PC-3 (cell line): ENCODE data around the gene SLC9A3. TPM values are rescaled to one million over a fixed set of nuclear protein-coding genes. Genes with fewer than 3 reads are reported as not detected.

Experiments used
- ATAC-seq: fragments of 200-7000 bp; cut with Tn5 transposase; 2 replicates; pipeline ENCODE4 v1.9.1; 2020; ENCODE audit warnings: mild to moderate bottlenecking, moderate library complexity
- BruUV-seq: library from RNA; stranded (reverse); fragments of 400-500 nt; replicated peaks from 2 replicates; lab custom pipeline; 2021; lab: Mats Ljungman, UMichigan
- CTCF ChIA-PET: fragments of 300-600 bp; sonication (Branson Sonifier 250); formaldehyde crosslinking; loops from one replicate; lab custom pipeline; 2022; ENCODE audit warnings: antibody characterized with exemption; lab: Charles Lee
- POLR2A ChIA-PET: fragments of 300-600 bp; sonication (Branson Sonifier 250); formaldehyde crosslinking; loops from one replicate; lab custom pipeline; 2022; ENCODE audit warnings: antibody characterized with exemption; ENCODE audit not compliant: unreplicated experiment; lab: Charles Lee
- DNase-seq: peaks from one replicate; pipeline ENCODE4 v3.0.0-alpha.2; 2015
- H2AFZ ChIP-seq: fragments of 300-600 bp; sonication (generic); 2 replicates; pipeline ENCODE4 v1.6.0; 2016; ENCODE audit warnings: antibody characterized with exemption, low read length
- H3F3A ChIP-seq: fragments of 300-600 bp; sonication (generic); one replicate; pipeline ENCODE4 v1.6.0; 2017; ENCODE audit warnings: antibody characterized with exemption, low read length, control low read depth, mild to moderate bottlenecking; ENCODE audit not compliant: unreplicated experiment
- H3K27ac ChIP-seq: fragments of 300-600 bp; sonication (generic); 2 replicates; pipeline ENCODE4 v1.5.1; 2016; ENCODE audit warnings: mild to moderate bottlenecking, low read length
- H3K27me3 ChIP-seq: fragments of 300-600 bp; sonication (generic); 2 replicates; pipeline ENCODE4 v1.6.1; 2016; ENCODE audit warnings: low read length, mixed read lengths
- H3K36me3 ChIP-seq: fragments of 300-600 bp; sonication (generic); 2 replicates; pipeline ENCODE4 v1.6.1; 2016; ENCODE audit warnings: low read depth, mixed run types, low read length, mixed read lengths
- H3K4me1 ChIP-seq: fragments of 300-600 bp; sonication (generic); 2 replicates; pipeline ENCODE4 v1.5.1; 2016; ENCODE audit warnings: low read length; ENCODE audit not compliant: insufficient read depth
- H3K4me2 ChIP-seq: fragments of 300-600 bp; sonication (generic); 2 replicates; pipeline ENCODE4 v1.6.0; 2016; ENCODE audit warnings: low read length
- H3K4me3 ChIP-seq: fragments of 300-600 bp; sonication (generic); 2 replicates; pipeline ENCODE4 v1.5.1; 2016; ENCODE audit warnings: mild to moderate bottlenecking, low read length, mixed read lengths
- H3K79me2 ChIP-seq: fragments of 300-600 bp; sonication (generic); 2 replicates; pipeline ENCODE4 v1.6.1; 2017; ENCODE audit warnings: low read length, mixed read lengths
- H3K9ac ChIP-seq: fragments of 300-600 bp; sonication (generic); 2 replicates; pipeline ENCODE4 v1.6.0; 2016; ENCODE audit warnings: mild to moderate bottlenecking, low read length
- H3K9me2 ChIP-seq: fragments of 300-600 bp; sonication (generic); replicated peaks from 2 replicates; pipeline ENCODE4 v1.6.1; 2016; ENCODE audit warnings: mixed run types, low read length, mixed read lengths
- H3K9me3 ChIP-seq: fragments of 300-600 bp; sonication (generic); 2 replicates; pipeline ENCODE4 v1.6.1; 2016; ENCODE audit warnings: low read length, mixed read lengths
- H4K20me1 ChIP-seq: fragments of 300-600 bp; sonication (generic); 2 replicates; pipeline ENCODE4 v1.6.1; 2016; ENCODE audit warnings: low read length, mixed read lengths
- EZH2 ChIP-seq: fragments of 300-600 bp; sonication (generic); IDR thresholded peaks from one replicate; pipeline ENCODE4 v1.6.1; 2017; ENCODE audit warnings: antibody characterized with exemption, mild to moderate bottlenecking, low read length; ENCODE audit not compliant: unreplicated experiment
- EZH2phosphoT487 ChIP-seq: fragments of 300-600 bp; sonication (generic); IDR thresholded peaks from 2 replicates; pipeline ENCODE4 v1.6.1; 2018; ENCODE audit warnings: mild to moderate bottlenecking, antibody characterized with exemption, low read length, borderline replicate concordance
- intact Hi-C: fragments of 100-400 bp; cut with micrococcal nuclease; formaldehyde crosslinking; loops from 2 replicates; pipeline ENCODE4 v1.9.0; 2023
- total RNA-seq: library from RNA; depleted of rRNA; stranded (reverse); fragments of >200 nt; gene quantifications from 2 replicates; pipeline ENCODE4 v1.2.3, GENCODE V29; 2014
- TF ChIP-seq, protein P1 (sequence below): fragments of 300-600 bp; sonication (generic); conservative IDR thresholded peaks from 2 replicates; pipeline ENCODE4 v1.5.1; 2017; ENCODE audit warnings: antibody characterized with exemption, low read depth, mild to moderate bottlenecking, low read length

Gene SLC9A3
- total RNA-seq, 1 experiment from 2014 or later = 4.9 TPM

GRCh38 chr5:434443-435146, 89.7 kb downstream of the SLC9A3 start:
- TF ChIP-seq EZH2 (no peak), EZH2phosphoT487 (no peak)
- TF ChIP-seq, protein P1, sequence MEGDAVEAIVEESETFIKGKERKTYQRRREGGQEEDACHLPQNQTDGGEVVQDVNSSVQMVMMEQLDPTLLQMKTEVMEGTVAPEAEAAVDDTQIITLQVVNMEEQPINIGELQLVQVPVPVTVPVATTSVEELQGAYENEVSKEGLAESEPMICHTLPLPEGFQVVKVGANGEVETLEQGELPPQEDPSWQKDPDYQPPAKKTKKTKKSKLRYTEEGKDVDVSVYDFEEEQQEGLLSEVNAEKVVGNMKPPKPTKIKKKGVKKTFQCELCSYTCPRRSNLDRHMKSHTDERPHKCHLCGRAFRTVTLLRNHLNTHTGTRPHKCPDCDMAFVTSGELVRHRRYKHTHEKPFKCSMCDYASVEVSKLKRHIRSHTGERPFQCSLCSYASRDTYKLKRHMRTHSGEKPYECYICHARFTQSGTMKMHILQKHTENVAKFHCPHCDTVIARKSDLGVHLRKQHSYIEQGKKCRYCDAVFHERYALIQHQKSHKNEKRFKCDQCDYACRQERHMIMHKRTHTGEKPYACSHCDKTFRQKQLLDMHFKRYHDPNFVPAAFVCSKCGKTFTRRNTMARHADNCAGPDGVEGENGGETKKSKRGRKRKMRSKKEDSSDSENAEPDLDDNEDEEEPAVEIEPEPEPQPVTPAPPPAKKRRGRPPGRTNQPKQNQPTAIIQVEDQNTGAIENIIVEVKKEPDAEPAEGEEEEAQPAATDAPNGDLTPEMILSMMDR = no peak
- H3K79me2 ChIP-seq = no peaks in the 10 kb centered on the region
- ATAC-seq (no peak), DNase-seq (no peak)
- ChIA-PET POLR2A (no interaction called here), CTCF (no interaction called here)
- intact Hi-C loops = loop anchor here (5.0 kb wide), 1 partner anchor 117 kb away; no protein-coding TSS in a partner anchor
- no peaks in the 10 kb centered on the region for H3K9me2 ChIP-seq
- no peak overlapping the region for H3K27ac ChIP-seq
- no peaks in the 10 kb centered on the region for H3K9me3 ChIP-seq
- BruUV-seq = no TSS peak
- H3K36me3 ChIP-seq = no peaks in the 10 kb centered on the region
- no peaks in the 10 kb centered on the region for H3K27me3 ChIP-seq
- H3K4me1 ChIP-seq = no peaks in the 10 kb centered on the region
- H3K9ac ChIP-seq = no peak overlapping the region
- no peak overlapping the region for H3K4me2 ChIP-seq
- H3K4me3 ChIP-seq = no peak overlapping the region
- no peaks in the 10 kb centered on the region for H4K20me1 ChIP-seq
- no peak overlapping the region for H2AFZ ChIP-seq
- no peaks in the 10 kb centered on the region for H3F3A ChIP-seq

- no peak for ATAC-seq
- H2AFZ ChIP-seq = no peak overlapping the region
- TF ChIP-seq, protein P1 = no peak
- TF ChIP-seq EZH2phosphoT487 = no peak
- no peak for TF ChIP-seq EZH2
- no peaks in the 10 kb centered on the region for H3K36me3 ChIP-seq
- no peaks in the 10 kb centered on the region for H3F3A ChIP-seq
- no peaks in the 10 kb centered on the region for H3K27me3 ChIP-seq
- H3K79me2 ChIP-seq = no peaks in the 10 kb centered on the region
- no peak overlapping the region for H3K27ac ChIP-seq
- ChIA-PET POLR2A (no interaction called here), CTCF (no interaction called here)
- BruUV-seq = no TSS peak
- DNase-seq = no peak
- H4K20me1 ChIP-seq = no peaks in the 10 kb centered on the region
- H3K9me2 ChIP-seq = no peaks in the 10 kb centered on the region
- no peak overlapping the region for H3K4me3 ChIP-seq
- no peak overlapping the region for H3K9ac ChIP-seq
- H3K4me1 ChIP-seq = no peaks in the 10 kb centered on the region
- no peaks in the 10 kb centered on the region for H3K9me3 ChIP-seq
- no peak overlapping the region for H3K4me2 ChIP-seq
- intact Hi-C loops = loop anchor here (5.0 kb wide), 1 partner anchor 117 kb away; no protein-coding TSS in a partner anchor
These were observed 90.4 kb downstream of the SLC9A3 start for GRCh38 chr5:433836-434235.
